ENCODE measurements around the gene DPEP1.

GRCh38 chr16:89629827-89630610, 16.6 kb downstream of the DPEP1 start:
- TF ChIP-seq GATA3 (IDR thresholded peaks at IDR 0.05; ENCODE audit: low read depth, low read length): no peak
- TF ChIP-seq GATA2 (IDR thresholded peaks at IDR 0.05; ENCODE audit: low read depth, low read length): no peak
